Heart right ventricle (tissue), 16 donors: ENCODE measurements around the gene SIDT2. TPM values are rescaled to one million over a fixed set of nuclear protein-coding genes. Genes with fewer than 3 reads are reported as not detected.
"Not testable (repeated sequence)": the region's sequence is repeated elsewhere in the genome, so short reads cannot be mapped to it uniquely, and the experiment has no call there.

Experiments used
- ATAC-seq, 8 donors: fragments of 200-7000 bp; cut with Tn5 transposase; one replicate each; pipeline ENCODE4 v1.9.1; 2020; ENCODE audit warnings: mild to moderate bottlenecking in 8 of 8, moderate library complexity in 8 of 8, moderate number of reproducible peaks in 1 of 8
- DNase-seq, 2 donors: peaks; one replicate each; pipeline ENCODE4 v3.0.0-alpha.2; 2020
- H3K27ac ChIP-seq, 10 donors: fragments of 200-600 bp; sonication (generic) in 2 of 10; one replicate each; pipeline versions ENCODE4 v1.5.0 to v1.8.0; 2020 to 2022; ENCODE audit warnings: mild to moderate bottlenecking in 3 of 10
- H3K27me3 ChIP-seq, 7 donors: fragments of 200-600 bp; one replicate each; pipeline ENCODE4 v1.8.0; 2021 to 2022; ENCODE audit warnings: mild to moderate bottlenecking in 2 of 7
- H3K36me3 ChIP-seq, 9 donors: fragments of 200-600 bp; sonication (generic) in 1 of 9; one replicate each; pipeline versions ENCODE4 v1.5.0 to v1.8.0; 2020 to 2022; ENCODE audit warnings: mild to moderate bottlenecking in 2 of 9
- H3K4me1 ChIP-seq, 9 donors: fragments of 200-600 bp; sonication (generic) in 1 of 9; one replicate each; pipeline versions ENCODE4 v1.5.0 to v1.8.0; 2020 to 2022; ENCODE audit warnings: mild to moderate bottlenecking in 4 of 9
- H3K4me3 ChIP-seq, 10 donors: fragments of 200-600 bp; sonication (generic) in 2 of 10; one replicate each; pipeline versions ENCODE4 v1.5.0 to v1.8.0; 2020 to 2022; ENCODE audit warnings: mild to moderate bottlenecking in 7 of 10, moderate library complexity in 2 of 10
- H3K9me3 ChIP-seq, 11 donors: fragments of 200-600 bp in 10 of 11; sonication (generic) in 2 of 11; one replicate each; pipeline versions ENCODE4 v1.5.0 to v1.8.0; 2013 to 2022; ENCODE audit warnings: mild to moderate bottlenecking in 2 of 11, control low read depth in 1 of 11, moderate library complexity in 1 of 11
- CTCF ChIP-seq, 9 donors: fragments of 200-600 bp; sonication (generic) in 2 of 9; IDR thresholded peaks; one replicate each; pipeline versions ENCODE4 v1.5.0 to v1.8.0; 2021 to 2022; ENCODE audit warnings: antibody characterized with exemption in 9 of 9, mild to moderate bottlenecking in 5 of 9, moderate library complexity in 1 of 9
- WGBS, 2 donors: extraction: QIAGEN DNeasy Blood & Tissue Kit; methylation state at CpG; one replicate each; pipeline ENCODE4 v1.1.7; 2013; ENCODE audit warnings: inconsistent platforms in 1 of 2; 5-methylcytosine and 5-hydroxymethylcytosine counted together
- intact Hi-C, 10 donors: fragments of 100-400 bp; cut with DNase I; formaldehyde crosslinking; loops; one replicate each; pipeline versions ENCODE4 v1.11.1 to v1.14.2; 2022
- polyA plus RNA-seq, 2 donors: library from polyadenylated mRNA; stranded (reverse); fragments of 200-250 nt; gene quantifications; one replicate each; pipeline ENCODE4 v1.2.3, GENCODE V29; 2013
- total RNA-seq, 10 donors: library from RNA; stranded (reverse); fragmentation: NEBNext Ultra II Directional in 3 of 10; extraction: Animal tissue kit (Norgen Biotek cat#: 25700) in 3 of 10; gene quantifications; one replicate each; pipeline versions ENCODE4 v1.2.1 to v1.2.4, GENCODE V29; 2021 to 2023
- donor health status: Arrhythmogenic right ventricular cardiomyopathy.
- donor health status: ischemic (EF 13 %, LVEDD 7.1; RV severe dilation, severe dysfunction).
- donor health status: healthy with polysubstance abuse.
- donor health status: DM: no; HTN: yes; CAD: no.
- donor health status: DM: no; HTN: no; CAD: no.
- donor health status: ischemic (EF 25% LVEDD 6.9; RV normal size, moderate dysfunction).
- donor health status: ischemic (EF 25% LVEDD 5.7; RV mildly dilated, moderate dysfunction).
- donor health status: healthy.
- donor health status: DM: yes; HTN: yes; CAD: no.
- donor health status: Ischemic cardiomyopathy.
- donor health status: ischemic (EF 35%, LVEDD 5.7; RV mildly dilated, moderate dysfunction).
- donor health status: nonischemic (EF 11% LVEDD 7.7; RV severe dilation, severe dysfunction).
- donor health status: DM: yes; HTN: yes; CAD: no.
- donor health status: PGD.
- donor health status: ischemic (EF 29% LVEDD 5.4; RV normal size, mild dysfunction).
- donor health status: nonischemic (EF 23%, LVEDD 6.1; RV moderate dilation, normal function).

SIDT2 gene
- total and polyA plus RNA-seq, 12 donors, result 13.0 to 33.6 (median 22.0) TPM

GRCh38 chr11:117181586-117182550 lies 3.3 kb downstream of the SIDT2 start:
- H3K36me3 ChIP-seq, result peaks cover 0 to 53% (median 29%) of the 10 kb centered on the region in 9 donors
- no peak for TF ChIP-seq CTCF (IDR thresholded peaks at IDR 0.05)
- H3K27ac ChIP-seq, result no peak overlapping the region
- no peaks in the 10 kb centered on the region for H3K9me3 ChIP-seq
- WGBS, 2 donors, result 92 to 95% methylated on average over 22 of the region's 22 CpGs
- H3K27me3 ChIP-seq, result no peaks in the 10 kb centered on the region
- DNase-seq (no peak), ATAC-seq (no peak)
- intact Hi-C loops, result loop anchor here in 7 of 10 donors (2.0 to 5.0 kb wide), 5 partner anchors 17 to 45 kb away; partner anchors contain the start of gene TAGLN (in 1 of the 7)
- no peak overlapping the region for H3K4me3 ChIP-seq
- H3K4me1 ChIP-seq, result peaks cover 14 to 38% (median 31%) of the 10 kb centered on the region in 9 donors

GRCh38 chr11:117182551-117182935 lies 4.0 kb downstream of the SIDT2 start:
- intact Hi-C loops, result loop anchor here in 6 of 10 donors (2.0 to 5.0 kb wide), 4 partner anchors 16 to 45 kb away; partner anchors contain the start of gene TAGLN (in 1 of the 6)
- peaks cover 14 to 40% (median 30%) of the 10 kb centered on the region in 9 donors for H3K4me1 ChIP-seq
- ATAC-seq (no peak), DNase-seq (no peak)
- no peaks in the 10 kb centered on the region for H3K27me3 ChIP-seq
- no peaks in the 10 kb centered on the region for H3K9me3 ChIP-seq
- WGBS, 2 donors, result 90 to 93% methylated on average over 10 of the region's 10 CpGs
- peaks cover 0 to 60% (median 31%) of the 10 kb centered on the region in 9 donors for H3K36me3 ChIP-seq
- H3K4me3 ChIP-seq, result no peak overlapping the region
- no peak overlapping the region for H3K27ac ChIP-seq
- no peak for TF ChIP-seq CTCF (IDR thresholded peaks at IDR 0.05)

- not testable (repeated sequence) for H3K27me3 ChIP-seq, DNase-seq, H3K9me3 ChIP-seq, H3K27ac ChIP-seq, ATAC-seq, H3K4me3 ChIP-seq
- Histone ChIP-seq H3K4me1 (peaks cover 14 to 34% (median 24%) of the 10 kb centered on the region in 9 donors), H3K36me3 (peaks cover 0 to 66% (median 37%) of the 10 kb centered on the region in 9 donors)
- 96 to 97% methylated on average over 13 of the region's 13 CpGs for WGBS, 2 donors
- intact Hi-C loops, result loop anchor here in 6 of 10 donors (2.0 to 5.0 kb wide), 4 partner anchors 16 to 44 kb away; partner anchors contain the start of gene TAGLN (in 1 of the 6)
Observed at GRCh38 chr11:117183178-117183577, 4.6 kb downstream of the SIDT2 start.

- ATAC-seq (no peak), DNase-seq (no peak)
- WGBS, 2 donors, result 93% methylated on average over 11 of the region's 11 CpGs
- H3K36me3 ChIP-seq, result peaks cover 0 to 73% (median 44%) of the 10 kb centered on the region in 9 donors
- H3K4me1 ChIP-seq, result peaks cover 14 to 36% (median 23%) of the 10 kb centered on the region in 9 donors
- no peaks in the 10 kb centered on the region for H3K9me3 ChIP-seq
- intact Hi-C loops, result loop anchor here in 6 of 10 donors (2.0 to 5.0 kb wide), 4 partner anchors 15 to 43 kb away; partner anchors contain the start of gene TAGLN (in 1 of the 6)
- TF ChIP-seq CTCF (IDR thresholded peaks at IDR 0.05), result no peak
- no peaks in the 10 kb centered on the region for H3K27me3 ChIP-seq
- no peak overlapping the region for H3K27ac ChIP-seq
- no peak overlapping the region for H3K4me3 ChIP-seq
Observed at GRCh38 chr11:117183724-117184349, 5.3 kb downstream of the SIDT2 start.
